H1 (cell line): ENCODE data around the gene SIPA1L2. TPM values are rescaled to one million over a fixed set of nuclear protein-coding genes. Genes with fewer than 3 reads are reported as not detected.

ENCODE experiments used
- CTCF ChIA-PET: fragments of 300-600 bp; sonication (Branson Sonifier 250); formaldehyde crosslinking; loops from one replicate; lab custom pipeline; 2021; ENCODE audit not compliant: partially characterized antibody; lab: Charles Lee
- POLR2A ChIA-PET: fragments of 300-600 bp; sonication (Branson Sonifier 250); formaldehyde crosslinking; loops from one replicate; lab custom pipeline; 2021; ENCODE audit warnings: inconsistent platforms; ENCODE audit not compliant: partially characterized antibody; lab: Charles Lee
- DNase-seq, 2 experiments: peaks; one replicate each; pipeline versions ENCODE4 v3.0.0 to v3.0.0-alpha.2; 2010 to 2022; ENCODE audit warnings: low spot score in 2 of 2, low read depth in 1 of 2, mixed read lengths in 1 of 2
- FAIRE-seq: peaks from 2 replicates; lab custom pipeline; 2011; peaks lifted over from hg19 to GRCh38; lab: Jason Lieb, UNC
- H2AFZ ChIP-seq: 2 replicates; pipeline ENCODE4 v1.8.1; 2012; ENCODE audit warnings: low read length, inconsistent platforms
- H2AK5ac ChIP-seq: 2 replicates; pipeline ENCODE4 v1.6.1; 2013; ENCODE audit warnings: low read depth, low read length
- H2BK120ac ChIP-seq: replicated peaks from 2 replicates; pipeline ENCODE3; 2013; ENCODE audit warnings: low read depth, low read length, inconsistent platforms
- H2BK12ac ChIP-seq: 2 replicates; pipeline ENCODE4 v1.6.1; 2013; ENCODE audit warnings: low read depth, low read length
- H2BK15ac ChIP-seq: 2 replicates; pipeline ENCODE4 v1.6.1; 2013; ENCODE audit warnings: low read length
- H2BK20ac ChIP-seq: 2 replicates; pipeline ENCODE4 v1.6.1; 2013; ENCODE audit warnings: low read length
- H2BK5ac ChIP-seq: 2 replicates; pipeline ENCODE4 v1.6.1; 2013; ENCODE audit warnings: low read depth, low read length
- H3K14ac ChIP-seq: 2 replicates; pipeline ENCODE4 v1.6.1; 2013; ENCODE audit warnings: inconsistent platforms; ENCODE audit not compliant: insufficient read length
- H3K18ac ChIP-seq: 2 replicates; pipeline ENCODE4 v1.6.1; 2013; ENCODE audit warnings: low read length; ENCODE audit errors: extremely low read depth
- H3K23ac ChIP-seq: 2 replicates; pipeline ENCODE4 v1.6.1; 2013; ENCODE audit warnings: inconsistent platforms; ENCODE audit not compliant: insufficient read length
- H3K23me2 ChIP-seq: 2 replicates; pipeline ENCODE4 v1.6.1; 2013; ENCODE audit warnings: low read depth, low read length
- H3K27ac ChIP-seq: 2 replicates; pipeline ENCODE4 v1.6.1; 2011; ENCODE audit warnings: low read depth, low read length, inconsistent platforms
- H3K27me3 ChIP-seq, 4 experiments: replicated peaks in 1 of 4; 1 replicate in 1 of 4; 2 replicates in 3 of 4; pipeline versions ENCODE4 v1.6.1 to v1.8.1; 2011 to 2013; ENCODE audit warnings: low read length in 3 of 4, mild to moderate bottlenecking in 3 of 4, inconsistent platforms in 2 of 4, mixed read lengths in 2 of 4, moderate library complexity in 1 of 4; ENCODE audit not compliant: control insufficient read depth in 3 of 4, insufficient read depth in 3 of 4; ENCODE audit errors: extremely low read depth in 1 of 4
- H3K36me3 ChIP-seq, 4 experiments: 2 replicates each; pipeline versions ENCODE4 v1.6.1 to v1.8.1; 2011 to 2013; ENCODE audit warnings: mild to moderate bottlenecking in 4 of 4, low read length in 3 of 4, moderate library complexity in 2 of 4, control low read depth in 1 of 4, inconsistent platforms in 1 of 4; ENCODE audit not compliant: insufficient read depth in 4 of 4, control insufficient read depth in 2 of 4
- H3K4ac ChIP-seq: replicated peaks from 2 replicates; pipeline ENCODE3; 2013; ENCODE audit warnings: low read length, low read depth, mixed read lengths, inconsistent platforms; ENCODE audit not compliant: insufficient read length
- H3K4me1 ChIP-seq, 4 experiments: replicated peaks in 1 of 4; 1 replicate in 1 of 4; 2 replicates in 3 of 4; pipeline versions ENCODE4 v1.6.1 to v1.8.1; 2011 to 2013; ENCODE audit warnings: low read length in 3 of 4, inconsistent platforms in 2 of 4, mixed read lengths in 1 of 4; ENCODE audit not compliant: insufficient read depth in 4 of 4, control insufficient read depth in 3 of 4
- H3K4me2 ChIP-seq, 2 experiments: 2 replicates each; pipeline versions ENCODE4 v1.6.1 to v1.8.1; 2011 to 2013; ENCODE audit warnings: low read depth in 2 of 2, low read length in 2 of 2, control low read depth in 1 of 2, inconsistent platforms in 1 of 2, mild to moderate bottlenecking in 1 of 2; ENCODE audit not compliant: insufficient read depth in 1 of 2
- H3K4me3 ChIP-seq, 4 experiments: fragments of 200-600, 300-600 bp in 1 of 4; sonication (generic), shearing (Covaris generic), sonication (Bioruptor Twin) in 1 of 4; 2 replicates each; pipeline versions ENCODE4 v1.5.1 to v1.8.1; 2011 to 2016; ENCODE audit warnings: low read length in 4 of 4, low read depth in 3 of 4, control low read depth in 2 of 4, inconsistent platforms in 2 of 4, mild to moderate bottlenecking in 2 of 4, mixed read lengths in 1 of 4, moderate library complexity in 1 of 4; ENCODE audit not compliant: insufficient read depth in 2 of 4; ENCODE audit errors: extremely low read depth in 1 of 4
- H3K56ac ChIP-seq: replicated peaks from 2 replicates; pipeline ENCODE3; 2013; ENCODE audit warnings: low read depth, mild to moderate bottlenecking, mixed read lengths, low read length, inconsistent platforms; ENCODE audit not compliant: insufficient read length
- H3K79me1 ChIP-seq: 2 replicates; pipeline ENCODE4 v1.6.1; 2013; ENCODE audit warnings: low read depth, low read length, control low read depth
- H3K79me2 ChIP-seq, 2 experiments: 2 replicates each; pipeline versions ENCODE4 v1.6.1 to v1.8.1; 2012 to 2013; ENCODE audit warnings: low read length in 2 of 2, mild to moderate bottlenecking in 2 of 2, inconsistent platforms in 1 of 2; ENCODE audit not compliant: insufficient read depth in 2 of 2, control insufficient read depth in 1 of 2
- H3K9ac ChIP-seq, 4 experiments: replicated peaks in 1 of 4; 1 replicate in 1 of 4; 2 replicates in 3 of 4; pipeline versions ENCODE4 v1.6.1 to v1.8.1; 2011 to 2013; ENCODE audit warnings: low read depth in 3 of 4, low read length in 3 of 4, control low read depth in 2 of 4, mild to moderate bottlenecking in 2 of 4, moderate library complexity in 2 of 4, inconsistent platforms in 1 of 4; ENCODE audit errors: extremely low read depth in 1 of 4
- H3K9me3 ChIP-seq, 2 experiments: 2 replicates each; pipeline versions ENCODE4 v1.6.1 to v1.8.1; 2012 to 2013; ENCODE audit warnings: mild to moderate bottlenecking in 2 of 2, moderate library complexity in 2 of 2, control low read depth in 1 of 2, inconsistent platforms in 1 of 2, low read depth in 1 of 2, low read length in 1 of 2, mixed read lengths in 1 of 2; ENCODE audit not compliant: insufficient read depth in 2 of 2
- H4K20me1 ChIP-seq, 2 experiments: replicated peaks in 1 of 2; 2 replicates each; pipeline versions ENCODE3 to v1.8.1; 2011 to 2013; ENCODE audit warnings: inconsistent platforms in 2 of 2, low read length in 2 of 2, mild to moderate bottlenecking in 1 of 2; ENCODE audit not compliant: insufficient read depth in 2 of 2, control insufficient read depth in 1 of 2
- H4K5ac ChIP-seq: 2 replicates; pipeline ENCODE4 v1.6.1; 2013; ENCODE audit warnings: low read length, low read depth, mixed read lengths, inconsistent platforms; ENCODE audit not compliant: insufficient read length
- H4K8ac ChIP-seq: 2 replicates; pipeline ENCODE4 v1.8.0; 2013; ENCODE audit warnings: mild to moderate bottlenecking, moderate library complexity, low read length, inconsistent platforms; ENCODE audit not compliant: insufficient read depth; ENCODE audit errors: extremely low read depth
- H4K91ac ChIP-seq: replicated peaks from 2 replicates; pipeline ENCODE3; 2013; ENCODE audit warnings: low read length, mixed read lengths, inconsistent platforms; ENCODE audit not compliant: insufficient read length
- ATF2 ChIP-seq: IDR thresholded peaks from 2 replicates; pipeline ENCODE4 v1.6.1; 2012; ENCODE audit warnings: low read length, inconsistent platforms
- CHD1 ChIP-seq: IDR thresholded peaks from 2 replicates; pipeline ENCODE4 v1.6.1; 2012; ENCODE audit warnings: low read depth, low read length, improper control_type of control experiment
- RFX5 ChIP-seq: IDR thresholded peaks from 2 replicates; pipeline ENCODE4 v1.6.1; 2011; ENCODE audit warnings: low read depth, low read length, improper control_type of control experiment, borderline replicate concordance
- SUZ12 ChIP-seq: fragments of 200-600 bp; sonication (generic); IDR thresholded peaks from 2 replicates; pipeline ENCODE4 v1.6.1; 2012; ENCODE audit warnings: mild to moderate bottlenecking, inconsistent platforms, low read length, moderate library complexity, mixed read lengths
- WGBS, 2 experiments: shearing (Covaris generic) in 1 of 2; methylation state at CpG; one replicate each; pipeline versions ENCODE4 v1.1.6 to v1.1.7; 2013 to 2015; ENCODE audit warnings: low lambda C conversion rate in 2 of 2, mixed read lengths in 2 of 2, inconsistent platforms in 1 of 2, low coverage in 1 of 2, missing lambda C conversion rate in 1 of 2; ENCODE audit not compliant: insufficient replicate concordance in 2 of 2, insufficient coverage in 1 of 2, insufficient read length in 1 of 2; ENCODE audit errors: extremely low coverage in 1 of 2, missing lambda C conversion rate in 1 of 2; 5-methylcytosine and 5-hydroxymethylcytosine counted together
- polyA plus RNA-seq, 7 experiments: library from polyadenylated mRNA; depleted of rRNA in 3 of 7; stranded (reverse) in 5 of 7; unstranded in 2 of 7; fragments of >200 nt in 5 of 7; fragments of 200-250 nt in 2 of 7; gene quantifications; 1 replicate in 5 of 7; 2 replicates in 1 of 7; 4 replicates in 1 of 7; pipeline versions ENCODE4 v1.2.1 to v1.2.3, GENCODE V29; 2011 to 2013; ENCODE audit warnings: missing spikeins in 2 of 7, mixed read lengths in 2 of 7
- total RNA-seq: library from RNA; stranded (reverse); fragmentation: NEBNext Ultra II Directional; extraction: Animal tissue kit (Norgen Biotek cat#: 25700); gene quantifications from 2 replicates; pipeline ENCODE4 v1.2.1, GENCODE V29; 2021

The SIPA1L2 gene
- total and polyA plus RNA-seq, 2 of the 8 experiments (the other 6 are each of a cell fraction or from before 2014, with no cell fraction given), result 7.7 to 13.2 TPM

DNA sequence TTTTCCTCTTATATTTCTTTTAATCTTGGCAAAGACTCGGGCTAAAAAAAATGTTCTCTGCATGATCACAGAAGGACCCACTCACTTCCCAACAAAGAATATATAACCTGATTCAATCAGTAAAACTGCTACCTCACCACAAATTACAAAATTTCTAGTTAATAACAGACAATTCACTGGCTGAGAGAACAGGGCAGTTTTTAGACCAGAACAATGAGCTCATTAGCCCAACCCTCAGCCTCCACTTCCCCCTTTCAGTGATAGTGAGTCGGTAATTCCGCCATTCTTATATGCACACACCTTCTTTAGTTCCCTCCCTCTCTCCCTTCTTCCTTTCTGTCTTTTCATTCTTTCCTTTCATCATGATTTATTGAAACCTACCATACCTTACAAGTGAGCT, 8.9 kb downstream of the SIPA1L2 start:
- Histone ChIP-seq H3K4me3 (no peak overlapping the region), H2BK20ac (no peak overlapping the region), H3K4me2 (no peak overlapping the region; a peak in 1 of 4 replicates), H4K5ac (no peak overlapping the region), H3K18ac (no peak overlapping the region), H3K4ac (no peak overlapping the region), H3K36me3 (no peaks in the 10 kb centered on the region; a peak in 1 of 8 replicates), H2AFZ (no peak overlapping the region), H2BK5ac (no peak overlapping the region), H3K79me2 (peaks cover 0 to 17% of the 10 kb centered on the region in 2 experiments; a peak in 2 of 4 replicates), H3K23ac (no peak overlapping the region), H2BK120ac (no peak overlapping the region), H3K9me3 (no peaks in the 10 kb centered on the region), H3K23me2 (no peaks in the 10 kb centered on the region), H3K9ac (no peak overlapping the region), H4K8ac (no peak overlapping the region), H3K4me1 (peaks cover 2 to 18% (median 14%) of the 10 kb centered on the region in 4 experiments), H3K27me3 (no peaks in the 10 kb centered on the region), H4K20me1 (no peaks in the 10 kb centered on the region), H3K56ac (no peak overlapping the region), H2BK15ac (no peak overlapping the region), H2BK12ac (no peak overlapping the region), H3K14ac (no peak overlapping the region), H3K27ac (no peak overlapping the region), H3K79me1 (no peaks in the 10 kb centered on the region), H2AK5ac (no peak overlapping the region), H4K91ac (no peak overlapping the region)
- POLR2A ChIA-PET, result no interaction called here
- TF ChIP-seq ATF2 (no peak), RFX5 (no peak), SUZ12 (no peak), CHD1 (no peak)
- DNase-seq, result no peak
- 87% methylated on average over 3 of the region's 3 CpGs; no CpG with 5 or more reads in 1 of the 2 experiments for WGBS, 2 experiments
- CTCF ChIA-PET, result interaction anchor here (1.4 to 2.4 kb wide), 3 partner anchors 9 to 18 kb away, joined by 5 to 20 read pairs (median 5); partner anchors contain the start of gene SIPA1L2
- FAIRE-seq, result no peak
